Neuronal stem cell (in vitro differentiated cells): Measurements from ENCODE around the gene RNGTT.

Experiments used
- DNase-seq: peaks from one replicate; pipeline ENCODE4 v3.0.0-alpha.2; 2013; ENCODE audit warnings: low spot score
- H2AFZ ChIP-seq: one replicate; pipeline ENCODE4 v1.6.1; 2013; ENCODE audit warnings: mild to moderate bottlenecking, low read length, inconsistent platforms
- H2AK5ac ChIP-seq: 2 replicates; pipeline ENCODE4 v1.6.1; 2013; ENCODE audit warnings: low read depth, mild to moderate bottlenecking, inconsistent platforms, low read length, moderate library complexity, mixed read lengths
- H2BK120ac ChIP-seq: 2 replicates; pipeline ENCODE4 v1.6.1; 2013; ENCODE audit warnings: low read depth, mild to moderate bottlenecking, inconsistent platforms, low read length, moderate library complexity, mixed read lengths
- H2BK12ac ChIP-seq: one replicate; pipeline ENCODE4 v1.6.1; 2013; ENCODE audit warnings: low read length, inconsistent platforms
- H2BK15ac ChIP-seq: 2 replicates; pipeline ENCODE4 v1.6.1; 2013; ENCODE audit warnings: mild to moderate bottlenecking, low read length, inconsistent platforms, mixed read lengths
- H2BK5ac ChIP-seq: one replicate; pipeline ENCODE4 v1.6.1; 2013; ENCODE audit warnings: inconsistent platforms, mild to moderate bottlenecking, low read length, moderate library complexity
- H3K14ac ChIP-seq: one replicate; pipeline ENCODE4 v1.6.1; 2013; ENCODE audit warnings: low read length, inconsistent platforms
- H3K18ac ChIP-seq: 2 replicates; pipeline ENCODE4 v1.6.1; 2013; ENCODE audit warnings: low read length, inconsistent platforms
- H3K23ac ChIP-seq: 2 replicates; pipeline ENCODE4 v1.6.1; 2013; ENCODE audit warnings: low read depth, mild to moderate bottlenecking, mixed read lengths, low read length, inconsistent platforms; ENCODE audit not compliant: poor library complexity
- H3K27ac ChIP-seq: replicated peaks from 3 replicates; pipeline ENCODE4 v1.5.1; 2013; ENCODE audit warnings: low read length, inconsistent platforms
- H3K27me3 ChIP-seq, 3 experiments: 2 replicates each; pipeline ENCODE4 v1.6.1; 2013; ENCODE audit warnings: low read length in 3 of 3, mild to moderate bottlenecking in 2 of 3, inconsistent platforms in 1 of 3, low read depth in 1 of 3, mixed read lengths in 1 of 3, moderate library complexity in 1 of 3; ENCODE audit not compliant: control insufficient read depth in 3 of 3, insufficient read depth in 3 of 3
- H3K36me3 ChIP-seq, 2 donors: replicated peaks in 1 of 2; 2 replicates each; pipeline ENCODE4 v1.6.1; 2013; ENCODE audit warnings: low read length in 2 of 2; ENCODE audit not compliant: control insufficient read depth in 2 of 2, insufficient read depth in 2 of 2
- H3K4ac ChIP-seq: 2 replicates; pipeline ENCODE4 v1.6.1; 2013; ENCODE audit warnings: inconsistent platforms, mild to moderate bottlenecking, low read length, moderate library complexity
- H3K4me1 ChIP-seq, 2 donors: 1 replicate in 1 of 2; 2 replicates in 1 of 2; pipeline ENCODE4 v1.6.1; 2013; ENCODE audit warnings: low read length in 2 of 2, low read depth in 1 of 2; ENCODE audit not compliant: control insufficient read depth in 2 of 2, insufficient read depth in 1 of 2
- H3K4me2 ChIP-seq: one replicate; pipeline ENCODE4 v1.6.1; 2013; ENCODE audit warnings: mild to moderate bottlenecking, low read length, inconsistent platforms; ENCODE audit not compliant: insufficient read depth, poor library complexity, severe bottlenecking
- H3K4me3 ChIP-seq, 2 donors: 2 replicates each; pipeline ENCODE4 v1.5.1; 2013; ENCODE audit warnings: low read length in 2 of 2, mild to moderate bottlenecking in 2 of 2, inconsistent platforms in 1 of 2, moderate library complexity in 1 of 2
- H3K79me1 ChIP-seq: one replicate; pipeline ENCODE4 v1.6.1; 2013; ENCODE audit warnings: low read depth, mild to moderate bottlenecking, inconsistent platforms, low read length, moderate library complexity
- H3K9ac ChIP-seq: one replicate; pipeline ENCODE4 v1.6.1; 2013; ENCODE audit warnings: mild to moderate bottlenecking, low read depth, low read length, inconsistent platforms; ENCODE audit not compliant: poor library complexity
- H3K9me3 ChIP-seq, 2 donors: replicated peaks in 1 of 2; 2 replicates each; pipeline versions ENCODE3 to v1.6.1; 2013; ENCODE audit warnings: low read length in 2 of 2, mild to moderate bottlenecking in 2 of 2, inconsistent platforms in 1 of 2, low read depth in 1 of 2, mixed read lengths in 1 of 2, moderate library complexity in 1 of 2; ENCODE audit not compliant: control insufficient read depth in 2 of 2, insufficient read depth in 1 of 2
- H4K8ac ChIP-seq: one replicate; pipeline ENCODE4 v1.6.1; 2013; ENCODE audit warnings: low read depth, mild to moderate bottlenecking, inconsistent platforms, low read length, moderate library complexity
- H4K91ac ChIP-seq: one replicate; pipeline ENCODE4 v1.6.1; 2013; ENCODE audit warnings: low read length, low read depth, mild to moderate bottlenecking, inconsistent platforms; ENCODE audit not compliant: poor library complexity
- WGBS, 2 donors: extraction: QIAGEN DNeasy Blood & Tissue Kit; methylation state at CpG; one replicate each; pipeline ENCODE4 v1.1.7; 2013; ENCODE audit warnings: missing lambda C conversion rate in 2 of 2, mixed read lengths in 1 of 2; ENCODE audit not compliant: insufficient read length in 2 of 2, insufficient replicate concordance in 1 of 2; ENCODE audit errors: extremely low coverage in 2 of 2; 5-methylcytosine and 5-hydroxymethylcytosine counted together

Gene RNGTT

DNA sequence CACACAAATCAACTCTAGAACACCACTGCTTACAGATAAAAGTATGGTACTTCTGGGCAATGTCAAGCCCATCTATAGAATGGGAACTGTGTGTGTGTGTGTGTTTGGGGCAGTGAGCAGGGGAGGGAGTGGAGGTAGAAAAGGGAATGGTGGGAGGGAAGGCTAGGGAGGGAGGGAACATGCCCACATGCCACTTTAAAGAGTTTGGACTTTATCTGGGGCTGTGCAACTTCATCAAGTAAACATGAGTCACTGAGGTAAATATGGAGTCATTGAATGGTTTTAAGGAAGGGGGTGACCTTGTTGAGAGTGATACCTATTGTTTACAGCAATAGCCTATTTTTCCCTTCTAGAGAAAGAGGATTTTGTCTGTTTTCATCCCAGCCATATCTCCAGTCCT, 22.5 kb upstream of the RNGTT start:
- no peak overlapping the region for H3K4me3 ChIP-seq
- H4K8ac ChIP-seq, result no peak overlapping the region
- no peak overlapping the region for H2BK12ac ChIP-seq
- H2BK120ac ChIP-seq, result no peak overlapping the region
- H3K4me2 ChIP-seq, result no peak overlapping the region
- H3K79me1 ChIP-seq, result no peaks in the 10 kb centered on the region
- no peaks in the 10 kb centered on the region for H3K36me3 ChIP-seq
- H3K9me3 ChIP-seq, result no peaks in the 10 kb centered on the region
- no peaks in the 10 kb centered on the region for H3K4me1 ChIP-seq
- no peak for DNase-seq
- no peak overlapping the region for H4K91ac ChIP-seq
- H3K23ac ChIP-seq, result no peak overlapping the region
- no peak overlapping the region for H3K14ac ChIP-seq
- no peak overlapping the region for H2AFZ ChIP-seq
- no peak overlapping the region for H2BK15ac ChIP-seq
- H2BK5ac ChIP-seq, result no peak overlapping the region
- no peak overlapping the region for H3K18ac ChIP-seq
- no peaks in the 10 kb centered on the region for H3K27me3 ChIP-seq
- no peak overlapping the region for H3K27ac ChIP-seq
- no peak overlapping the region for H3K4ac ChIP-seq
- no peak overlapping the region for H2AK5ac ChIP-seq
- H3K9ac ChIP-seq, result no peak overlapping the region

DNA sequence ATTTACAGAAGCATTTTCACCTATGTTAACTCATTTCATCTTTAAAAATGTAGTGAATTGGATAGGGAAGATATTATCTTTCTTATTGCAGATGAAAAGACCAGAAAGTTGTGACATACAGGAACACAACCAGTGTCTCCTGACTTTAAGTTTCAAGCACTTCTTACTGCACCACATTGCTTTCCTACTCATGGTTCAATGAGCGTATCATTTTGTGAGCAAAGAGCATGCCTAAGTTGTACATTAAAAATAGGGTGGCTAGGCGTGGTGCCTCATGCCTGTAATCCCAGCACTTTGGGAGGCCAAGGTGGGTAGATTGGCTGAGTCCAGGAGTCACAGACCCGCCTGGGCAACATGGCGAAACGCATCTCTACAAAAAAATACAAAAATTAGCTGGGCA, 21.2 kb upstream of the RNGTT start:
- Histone ChIP-seq H4K8ac (no peak overlapping the region), H2BK15ac (no peak overlapping the region)

DNA sequence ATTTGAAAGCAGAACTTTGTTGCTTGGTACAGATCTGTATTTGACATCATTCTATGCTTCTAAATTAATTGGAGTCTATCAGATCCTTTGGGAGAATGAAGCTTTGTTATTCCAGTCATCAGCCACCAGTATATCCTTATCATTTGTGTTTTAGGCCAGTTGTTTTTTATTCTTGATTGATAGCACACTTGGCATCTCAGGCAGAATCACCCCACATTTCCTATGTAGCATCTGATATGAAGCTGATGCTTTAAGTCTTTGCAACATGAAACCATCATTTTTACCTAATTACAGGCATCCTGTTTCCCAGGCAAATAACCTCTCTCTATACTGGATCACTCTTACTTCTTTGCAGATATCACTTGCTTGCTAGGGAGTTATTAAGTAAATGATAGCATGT, 20.7 kb upstream of the RNGTT start:
- H3K4me2 ChIP-seq, result no peak overlapping the region
- H3K36me3 ChIP-seq, result no peaks in the 10 kb centered on the region
- no peaks in the 10 kb centered on the region for H3K27me3 ChIP-seq
- no peaks in the 10 kb centered on the region for H3K4me1 ChIP-seq
- H3K23ac ChIP-seq, result no peak overlapping the region
- H3K4ac ChIP-seq, result no peak overlapping the region
- H2AK5ac ChIP-seq, result no peak overlapping the region
- no peak overlapping the region for H3K14ac ChIP-seq
- no peaks in the 10 kb centered on the region for H3K79me1 ChIP-seq
- no peak overlapping the region for H4K91ac ChIP-seq
- DNase-seq, result no peak
- H2BK5ac ChIP-seq, result no peak overlapping the region
- H3K9me3 ChIP-seq, result no peaks in the 10 kb centered on the region
- no peak overlapping the region for H4K8ac ChIP-seq
- H3K9ac ChIP-seq, result no peak overlapping the region
- no peak overlapping the region for H3K4me3 ChIP-seq
- no peak overlapping the region for H2AFZ ChIP-seq
- no peak overlapping the region for H2BK15ac ChIP-seq
- no peak overlapping the region for H2BK12ac ChIP-seq
- no peak overlapping the region for H3K18ac ChIP-seq
- no peak overlapping the region for H3K27ac ChIP-seq
- H2BK120ac ChIP-seq, result no peak overlapping the region

More for the DNA sequence above, 21.2 kb upstream of the RNGTT start:
- no peaks in the 10 kb centered on the region for H3K36me3 ChIP-seq
- H3K4ac ChIP-seq, result no peak overlapping the region
- no peak overlapping the region for H3K9ac ChIP-seq
- H2BK12ac ChIP-seq, result no peak overlapping the region
- H2BK120ac ChIP-seq, result no peak overlapping the region
- H2BK5ac ChIP-seq, result no peak overlapping the region
- H3K4me2 ChIP-seq, result no peak overlapping the region
- no CpG with 5 or more reads among the region's 5 CpGs for WGBS, 2 donors
- no peak overlapping the region for H4K91ac ChIP-seq
- H3K27me3 ChIP-seq, result no peaks in the 10 kb centered on the region
- no peak overlapping the region for H3K18ac ChIP-seq
- no peaks in the 10 kb centered on the region for H3K4me1 ChIP-seq
- no peaks in the 10 kb centered on the region for H3K79me1 ChIP-seq
- no peak overlapping the region for H3K23ac ChIP-seq
- no peak overlapping the region for H3K14ac ChIP-seq
- H2AK5ac ChIP-seq, result no peak overlapping the region
- no peak overlapping the region for H2AFZ ChIP-seq
- H3K9me3 ChIP-seq, result no peaks in the 10 kb centered on the region
- H3K27ac ChIP-seq, result no peak overlapping the region
- no peak overlapping the region for H3K4me3 ChIP-seq
- DNase-seq, result no peak

DNA sequence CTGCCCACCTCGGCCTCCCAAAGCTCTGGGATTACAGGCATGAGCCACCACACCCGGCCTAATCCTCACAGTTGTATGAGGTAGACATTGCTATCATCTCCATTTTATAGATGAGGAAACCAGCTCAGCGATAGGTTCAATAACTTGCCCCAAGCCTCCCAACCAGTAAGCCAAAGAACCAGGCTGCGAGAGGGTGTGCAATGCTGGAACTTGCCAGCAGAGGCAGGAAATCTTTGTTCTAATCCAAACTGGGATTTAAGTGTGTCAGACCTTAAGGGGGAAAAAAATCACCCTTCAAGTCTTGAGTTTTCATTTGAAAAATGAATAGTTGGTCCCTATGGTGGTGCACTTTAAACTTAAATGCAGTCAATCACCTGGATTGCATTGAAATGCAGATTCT, 20.1 kb upstream of the RNGTT start:
- H3K9me3 ChIP-seq, result no peaks in the 10 kb centered on the region
- no peak overlapping the region for H2BK12ac ChIP-seq
- no peak overlapping the region for H3K4me2 ChIP-seq
- no peak for DNase-seq
- H3K18ac ChIP-seq, result no peak overlapping the region
- no peak overlapping the region for H3K23ac ChIP-seq
- H4K91ac ChIP-seq, result no peak overlapping the region
- no peaks in the 10 kb centered on the region for H3K4me1 ChIP-seq
- no peak overlapping the region for H3K9ac ChIP-seq
- H3K27ac ChIP-seq, result no peak overlapping the region
- no peak overlapping the region for H2AK5ac ChIP-seq
- H3K27me3 ChIP-seq, result no peaks in the 10 kb centered on the region
- no peak overlapping the region for H4K8ac ChIP-seq
- H3K4ac ChIP-seq, result no peak overlapping the region
- no peak overlapping the region for H2AFZ ChIP-seq
- H3K79me1 ChIP-seq, result no peaks in the 10 kb centered on the region
- H2BK15ac ChIP-seq, result no peak overlapping the region
- no peak overlapping the region for H2BK5ac ChIP-seq
- H2BK120ac ChIP-seq, result no peak overlapping the region
- WGBS, 2 donors, result no CpG with 5 or more reads among the region's 4 CpGs
- no peaks in the 10 kb centered on the region for H3K36me3 ChIP-seq
- no peak overlapping the region for H3K4me3 ChIP-seq
- H3K14ac ChIP-seq, result no peak overlapping the region
